Fibroblast of lung (primary cell): Measurements from ENCODE around the gene CRACDL. TPM values are rescaled to one million over a fixed set of nuclear protein-coding genes. Genes with fewer than 3 reads are reported as not detected.
A peak's percentile ranks its signal among the peaks of the same experiment; 100 is the strongest.
"Not testable (repeated sequence)": the region's sequence is repeated elsewhere in the genome, so short reads cannot be mapped to it uniquely, and the experiment has no call there.

Source experiments
- DNase-seq, 2 donors: peaks; one replicate each; pipeline versions ENCODE4 v3.0.0 to v3.0.0-alpha.2; 2010; ENCODE audit warnings: low read depth in 2 of 2
- H2AFZ ChIP-seq: 2 replicates; pipeline ENCODE4 v1.5.1; 2012; ENCODE audit warnings: low read length, control low read depth, inconsistent platforms
- H3K27ac ChIP-seq: 2 replicates; pipeline ENCODE4 v1.5.1; 2011; ENCODE audit warnings: low read length, control low read depth; ENCODE audit not compliant: insufficient read depth
- H3K27me3 ChIP-seq: 2 replicates; pipeline ENCODE4 v1.5.1; 2011; ENCODE audit warnings: mild to moderate bottlenecking, low read length; ENCODE audit not compliant: control insufficient read depth, insufficient read depth
- H3K36me3 ChIP-seq: 2 replicates; pipeline ENCODE4 v1.5.1; 2011; ENCODE audit warnings: low read length; ENCODE audit not compliant: control insufficient read depth, insufficient read depth
- H3K4me1 ChIP-seq: 2 replicates; pipeline ENCODE4 v1.5.1; 2011; ENCODE audit warnings: low read length; ENCODE audit not compliant: control insufficient read depth, insufficient read depth; ENCODE audit errors: extremely low read depth
- H3K4me2 ChIP-seq: 2 replicates; pipeline ENCODE4 v1.5.1; 2011; ENCODE audit warnings: low read length, control low read depth; ENCODE audit not compliant: insufficient read depth; ENCODE audit errors: extremely low read depth
- H3K4me3 ChIP-seq, 4 experiments: fragments of 200-600 bp in 1 of 4; sonication (generic) in 1 of 4; replicated peaks in 1 of 4; 2 replicates each; pipeline ENCODE4 v1.5.1; 2011 to 2016; ENCODE audit warnings: low read length in 4 of 4, low read depth in 3 of 4, mild to moderate bottlenecking in 3 of 4, control low read depth in 2 of 4, inconsistent platforms in 1 of 4, mixed read lengths in 1 of 4; ENCODE audit not compliant: insufficient read depth in 1 of 4; ENCODE audit errors: control extremely low read depth in 1 of 4
- H3K79me2 ChIP-seq: 2 replicates; pipeline ENCODE4 v1.5.1; 2012; ENCODE audit warnings: mild to moderate bottlenecking, low read length, inconsistent platforms; ENCODE audit not compliant: control insufficient read depth, insufficient read depth
- H3K9ac ChIP-seq: 2 replicates; pipeline ENCODE4 v1.5.1; 2011; ENCODE audit warnings: mild to moderate bottlenecking, low read length, control low read depth; ENCODE audit not compliant: insufficient read depth
- H3K9me3 ChIP-seq: 2 replicates; pipeline ENCODE4 v1.5.1; 2012; ENCODE audit warnings: low read depth, low read length; ENCODE audit not compliant: control insufficient read depth, insufficient read depth
- H4K20me1 ChIP-seq: 2 replicates; pipeline ENCODE4 v1.5.1; 2011; ENCODE audit warnings: low read length; ENCODE audit not compliant: control insufficient read depth, insufficient read depth; ENCODE audit errors: extremely low read depth
- CTCF ChIP-seq, 2 donors: IDR thresholded peaks in 1 of 2; conservative IDR thresholded peaks in 1 of 2; 1 replicate in 1 of 2; 2 replicates in 1 of 2; pipeline ENCODE4 v1.5.1; 2011 to 2012; ENCODE audit warnings: low read length in 2 of 2, control low read depth in 1 of 2, inconsistent platforms in 1 of 2, low read depth in 1 of 2, mild to moderate bottlenecking in 1 of 2
- EZH2 ChIP-seq: IDR thresholded peaks from 2 replicates; pipeline ENCODE4 v1.5.1; 2012; ENCODE audit warnings: low read length, control low read depth, mild to moderate bottlenecking; ENCODE audit errors: missing control alignments
- polyA plus RNA-seq, 2 donors: library from polyadenylated mRNA; depleted of rRNA in 1 of 2; stranded (reverse) in 1 of 2; unstranded in 1 of 2; fragments of >200 nt; gene quantifications; 2 replicates each; pipeline ENCODE4 v1.2.1, GENCODE V29; 2011 to 2012; ENCODE audit warnings: missing spikeins in 1 of 2
- total RNA-seq: library from RNA; depleted of rRNA; stranded (reverse); fragments of >200 nt; gene quantifications from 2 replicates; pipeline ENCODE4 v1.2.1, GENCODE V29; 2014

The CRACDL gene
- total and polyA plus RNA-seq, 2 donors (not counting 1 experiment from before 2014, with no cell fraction given) = not detected

- Histone ChIP-seq H4K20me1 (no peaks in the 10 kb centered on the region), H2AFZ (no peak overlapping the region), H3K9ac (no peak overlapping the region), H3K27me3 (no peaks in the 10 kb centered on the region), H3K4me2 (no peak overlapping the region), H3K4me3 (no peak overlapping the region), H3K79me2 (no peaks in the 10 kb centered on the region), H3K4me1 (no peaks in the 10 kb centered on the region), H3K9me3 (no peaks in the 10 kb centered on the region), H3K36me3 (no peaks in the 10 kb centered on the region), H3K27ac (no peak overlapping the region)
- DNase-seq = no peak
- TF ChIP-seq EZH2 = no peak
- no peak for TF ChIP-seq CTCF (conservative IDR thresholded peaks at IDR 0.05 in 1 of 2, IDR thresholded peaks at IDR 0.05 in 1 of 2; ENCODE audit: low read depth in 1 of 2, low read length in 2 of 2)
Measured at GRCh38 chr2:98759338-98759737, 176.7 kb downstream of the CRACDL start.

GRCh38 chr2:98757904-98758421, 178.1 kb downstream of the CRACDL start:
- TF ChIP-seq CTCF (conservative IDR thresholded peaks at IDR 0.05 in 1 of 2, IDR thresholded peaks at IDR 0.05 in 1 of 2; ENCODE audit: low read depth in 1 of 2, low read length in 2 of 2) = no peak
- no peak for TF ChIP-seq EZH2
- H3K4me2 ChIP-seq = no peak overlapping the region

GRCh38 chr2:98753801-98754200, 182.2 kb downstream of the CRACDL start:
- Histone ChIP-seq H3K27ac (no peak overlapping the region), H4K20me1 (no peaks in the 10 kb centered on the region), H3K36me3 (no peaks in the 10 kb centered on the region), H3K79me2 (no peaks in the 10 kb centered on the region), H3K4me3 (no peak overlapping the region), H3K4me1 (no peaks in the 10 kb centered on the region), H2AFZ (no peak overlapping the region), H3K9me3 (no peaks in the 10 kb centered on the region), H3K9ac (no peak overlapping the region), H3K27me3 (peaks cover 2% of the 10 kb centered on the region), H3K4me2 (no peak overlapping the region)
- TF ChIP-seq EZH2 = no peak
- TF ChIP-seq CTCF (conservative IDR thresholded peaks at IDR 0.05 in 1 of 2, IDR thresholded peaks at IDR 0.05 in 1 of 2; ENCODE audit: low read depth in 1 of 2, low read length in 2 of 2) = no peak
- DNase-seq = no peak

More at GRCh38 chr2:98757904-98758421, 178.1 kb downstream of the CRACDL start:
- peak; percentile 71 to 97 for DNase-seq
- no peak overlapping the region for H3K9ac ChIP-seq
- no peak overlapping the region for H3K4me3 ChIP-seq
- H3K9me3 ChIP-seq = no peaks in the 10 kb centered on the region
- no peaks in the 10 kb centered on the region for H4K20me1 ChIP-seq
- H3K36me3 ChIP-seq = no peaks in the 10 kb centered on the region
- no peak overlapping the region for H2AFZ ChIP-seq
- H3K27ac ChIP-seq = no peak overlapping the region
- no peaks in the 10 kb centered on the region for H3K4me1 ChIP-seq
- no peaks in the 10 kb centered on the region for H3K79me2 ChIP-seq
- peaks cover 2% of the 10 kb centered on the region for H3K27me3 ChIP-seq

- not testable (repeated sequence) for DNase-seq, H3K4me1 ChIP-seq, H3K9ac ChIP-seq, H2AFZ ChIP-seq, H3K79me2 ChIP-seq, H3K27ac ChIP-seq, H3K4me2 ChIP-seq, H3K4me3 ChIP-seq, H3K36me3 ChIP-seq, H4K20me1 ChIP-seq, H3K9me3 ChIP-seq, H3K27me3 ChIP-seq
Measured at GRCh38 chr2:98752711-98753110, 183.3 kb downstream of the CRACDL start.
